ENCODE results near the gene ATF6. TPM values are rescaled to one million over a fixed set of nuclear protein-coding genes. Genes with fewer than 3 reads are reported as not detected.
A peak's percentile ranks its signal among the peaks of the same experiment; 100 is the strongest.

Gene ATF6
- total RNA-seq, 1 donor from 2014 or later, result 31.3 TPM

- no peak for DNase-seq
- TF ChIP-seq CTCF (IDR thresholded peaks at IDR 0.05), result no peak
- peak in 1 of 2 donors; percentile 26 for ATAC-seq
- intact Hi-C loops (cut with DNase I), result no loop called here
- no peaks in the 10 kb centered on the region for H3K27me3 ChIP-seq (ENCODE audit: low read depth)
- no peak overlapping the region for H3K4me3 ChIP-seq
- H3K9me3 ChIP-seq, result no peaks in the 10 kb centered on the region
- no peak overlapping the region for H3K27ac ChIP-seq
- H3K36me3 ChIP-seq, result no peaks in the 10 kb centered on the region
- no peaks in the 10 kb centered on the region for H3K4me1 ChIP-seq
Measured at GRCh38 chr1:161973924-161974845, 208.1 kb downstream of the ATF6 start.

GRCh38 chr1:161978011-161978790, 212.1 kb downstream of the ATF6 start:
- H3K4me3 ChIP-seq, result no peak overlapping the region
- no peaks in the 10 kb centered on the region for H3K27me3 ChIP-seq (ENCODE audit: low read depth)
- ATAC-seq (no peak), DNase-seq (no peak)
- no peaks in the 10 kb centered on the region for H3K4me1 ChIP-seq
- no peak for TF ChIP-seq CTCF (IDR thresholded peaks at IDR 0.05)
- no peaks in the 10 kb centered on the region for H3K9me3 ChIP-seq
- no peak overlapping the region for H3K27ac ChIP-seq
- H3K36me3 ChIP-seq, result no peaks in the 10 kb centered on the region
- intact Hi-C loops (cut with DNase I), result no loop called here

- intact Hi-C loops (cut with DNase I), result no loop called here
- no peaks in the 10 kb centered on the region for H3K27me3 ChIP-seq (ENCODE audit: low read depth)
- DNase-seq (no peak), ATAC-seq (no peak)
- no peak overlapping the region for H3K27ac ChIP-seq
- H3K4me3 ChIP-seq, result no peak overlapping the region
- H3K36me3 ChIP-seq, result no peaks in the 10 kb centered on the region
- TF ChIP-seq CTCF (IDR thresholded peaks at IDR 0.05), result no peak
- H3K4me1 ChIP-seq, result no peaks in the 10 kb centered on the region
- H3K9me3 ChIP-seq, result no peaks in the 10 kb centered on the region
Measured at GRCh38 chr1:161981126-161981525, 215.0 kb downstream of the ATF6 start.

GRCh38 chr1:161981735-161982506, 215.8 kb downstream of the ATF6 start:
- Histone ChIP-seq H3K27me3 (ENCODE audit: low read depth) (no peaks in the 10 kb centered on the region), H3K36me3 (no peaks in the 10 kb centered on the region), H3K9me3 (peaks cover under 1% of the 10 kb centered on the region), H3K4me3 (no peak overlapping the region), H3K4me1 (peaks cover 4% of the 10 kb centered on the region), H3K27ac (no peak overlapping the region)
- no peak for TF ChIP-seq CTCF (IDR thresholded peaks at IDR 0.05)
- DNase-seq, result no peak
- no peak for ATAC-seq
- intact Hi-C loops (cut with DNase I), result no loop called here

- intact Hi-C loops (cut with DNase I), result no loop called here
- no peak for TF ChIP-seq CTCF (IDR thresholded peaks at IDR 0.05)
- DNase-seq, result no peak
Measured at GRCh38 chr1:161982507-161982895, 216.4 kb downstream of the ATF6 start.

More at GRCh38 chr1:161982507-161982895, 216.4 kb downstream of the ATF6 start:
- H3K4me1 ChIP-seq, result peaks cover 5% of the 10 kb centered on the region
- H3K27me3 ChIP-seq (ENCODE audit: low read depth), result no peaks in the 10 kb centered on the region
- no peak overlapping the region for H3K4me3 ChIP-seq
- H3K27ac ChIP-seq, result no peak overlapping the region
- H3K36me3 ChIP-seq, result no peaks in the 10 kb centered on the region
- H3K9me3 ChIP-seq, result peaks cover 6% of the 10 kb centered on the region
- no peak for ATAC-seq
